Neural cell (in vitro differentiated cells): ENCODE data around the gene CCDC122. TPM values are rescaled to one million over a fixed set of nuclear protein-coding genes. Genes with fewer than 3 reads are reported as not detected.

Source experiments
- H2AFZ ChIP-seq: fragments of 200-600, 300-800 bp; sonication (generic), shearing (Covaris generic); 2 replicates; pipeline ENCODE4 v1.6.0; 2014; ENCODE audit warnings: low read depth, mild to moderate bottlenecking, antibody characterized with exemption, low read length, moderate library complexity
- H3F3A ChIP-seq: fragments of 200-600 bp; shearing (Covaris generic); 2 replicates; pipeline ENCODE4 v1.6.1; 2016; ENCODE audit warnings: mild to moderate bottlenecking, moderate library complexity, mixed read lengths, antibody characterized with exemption, low read length; ENCODE audit not compliant: insufficient read depth, poor library complexity, severe bottlenecking
- H3K27ac ChIP-seq: fragments of 200-600, 300-800 bp; sonication (generic), shearing (Covaris generic); 2 replicates; pipeline ENCODE4 v1.5.1; 2014; ENCODE audit warnings: mild to moderate bottlenecking, low read length, moderate library complexity
- H3K27me3 ChIP-seq: fragments of 300-800, 200-600 bp; sonication (generic), shearing (Covaris generic); 2 replicates; pipeline ENCODE4 v1.6.0; 2014; ENCODE audit warnings: mild to moderate bottlenecking, low read depth, low read length, moderate library complexity; ENCODE audit not compliant: insufficient read depth
- H3K36me3 ChIP-seq: fragments of 300-800, 200-600 bp; sonication (generic), shearing (Covaris generic); 2 replicates; pipeline ENCODE4 v1.5.1; 2014; ENCODE audit warnings: mild to moderate bottlenecking, antibody characterized with exemption, low read length, moderate library complexity; ENCODE audit not compliant: insufficient read depth
- H3K4me2 ChIP-seq: fragments of 300-800, 200-600 bp; sonication (generic), shearing (Covaris generic); 2 replicates; pipeline ENCODE4 v1.6.0; 2014; ENCODE audit warnings: mild to moderate bottlenecking, low read length
- H3K4me3 ChIP-seq: fragments of 300-800, 200-600 bp; sonication (generic), shearing (Covaris generic); 2 replicates; pipeline ENCODE4 v1.5.1; 2014; ENCODE audit warnings: mild to moderate bottlenecking, low read length, moderate library complexity
- H3K79me2 ChIP-seq: fragments of 200-600 bp; shearing (Covaris generic); replicated peaks from 2 replicates; pipeline ENCODE4 v1.6.0; 2014; ENCODE audit warnings: mild to moderate bottlenecking, low read length, moderate library complexity; ENCODE audit not compliant: insufficient read depth
- H3K9ac ChIP-seq: fragments of 300-800, 200-600 bp; sonication (generic), shearing (Covaris generic); 2 replicates; pipeline ENCODE4 v1.6.1; 2016; ENCODE audit warnings: mild to moderate bottlenecking, low read length, mixed read lengths
- H3K9me2 ChIP-seq: fragments of 200-600 bp; shearing (Covaris generic); 2 replicates; pipeline ENCODE4 v1.6.1; 2016; ENCODE audit warnings: mild to moderate bottlenecking, low read length, mixed read lengths; ENCODE audit not compliant: insufficient read depth
- H3K9me3 ChIP-seq: fragments of 200-600, 300-800 bp; sonication (generic), shearing (Covaris generic); 2 replicates; pipeline ENCODE4 v1.6.1; 2016; ENCODE audit warnings: mild to moderate bottlenecking, mixed run types, low read length, moderate library complexity, mixed read lengths
- H4K20me1 ChIP-seq: fragments of 200-600 bp; shearing (Covaris generic); 2 replicates; pipeline ENCODE4 v1.6.1; 2016; ENCODE audit warnings: mild to moderate bottlenecking, mixed run types; ENCODE audit not compliant: insufficient read depth
- CTCF ChIP-seq: fragments of 450-650 bp; IDR thresholded peaks from 2 replicates; pipeline ENCODE4 v1.5.1; 2014; ENCODE audit warnings: antibody characterized with exemption, mild to moderate bottlenecking, moderate library complexity; ENCODE audit not compliant: poor library complexity, severe bottlenecking
- EP300 ChIP-seq: fragments of 450-650 bp; conservative IDR thresholded peaks from 2 replicates; pipeline ENCODE4 v1.6.1; 2014; ENCODE audit warnings: antibody characterized with exemption, mild to moderate bottlenecking, moderate library complexity; ENCODE audit not compliant: poor library complexity, severe bottlenecking
- EZH2 ChIP-seq: fragments of 200-600, 300-800 bp; shearing (Covaris generic), sonication (generic); IDR thresholded peaks from 2 replicates; pipeline ENCODE4 v1.6.1; 2014; ENCODE audit warnings: antibody characterized with exemption, low read length, borderline replicate concordance, mild to moderate bottlenecking; ENCODE audit not compliant: insufficient read depth, poor library complexity, severe bottlenecking
- MXI1 ChIP-seq: fragments of 450-650 bp; conservative IDR thresholded peaks from 2 replicates; pipeline ENCODE4 v1.6.1; 2014; ENCODE audit warnings: antibody characterized with exemption, mild to moderate bottlenecking; ENCODE audit not compliant: poor library complexity, severe bottlenecking
- POLR2AphosphoS5 ChIP-seq: IDR thresholded peaks from 2 replicates; pipeline ENCODE4 v1.6.1; 2012
- RAD21 ChIP-seq: fragments of 450-650 bp; conservative IDR thresholded peaks from 2 replicates; pipeline ENCODE4 v1.6.1; 2014; ENCODE audit warnings: antibody characterized with exemption, mild to moderate bottlenecking, moderate library complexity
- REST ChIP-seq: IDR thresholded peaks from 2 replicates; pipeline ENCODE4 v1.6.1; 2012; ENCODE audit warnings: borderline replicate concordance
- SMC3 ChIP-seq: fragments of 450-650 bp; conservative IDR thresholded peaks from 2 replicates; pipeline ENCODE4 v1.6.1; 2014; ENCODE audit warnings: antibody characterized with exemption, mild to moderate bottlenecking, moderate library complexity; ENCODE audit not compliant: poor library complexity
- TAF1 ChIP-seq: IDR thresholded peaks from 2 replicates; pipeline ENCODE4 v1.6.1; 2012; ENCODE audit warnings: low read depth
- polyA minus RNA-seq: library from RNA; depleted of rRNA, polyadenylated mRNA; stranded (reverse); fragments of >200 nt; gene quantifications from 2 replicates; pipeline ENCODE4 v1.2.3, GENCODE V29; 2014
- polyA plus RNA-seq: library from polyadenylated mRNA; depleted of rRNA; stranded (reverse); fragments of >200 nt; gene quantifications from 2 replicates; pipeline ENCODE4 v1.2.3, GENCODE V29; 2014

Gene CCDC122
- 0.14 and 0.79 TPM in 2 replicates for polyA plus RNA-seq
- 3.4 and 4.4 TPM in 2 replicates for polyA minus RNA-seq

DNA sequence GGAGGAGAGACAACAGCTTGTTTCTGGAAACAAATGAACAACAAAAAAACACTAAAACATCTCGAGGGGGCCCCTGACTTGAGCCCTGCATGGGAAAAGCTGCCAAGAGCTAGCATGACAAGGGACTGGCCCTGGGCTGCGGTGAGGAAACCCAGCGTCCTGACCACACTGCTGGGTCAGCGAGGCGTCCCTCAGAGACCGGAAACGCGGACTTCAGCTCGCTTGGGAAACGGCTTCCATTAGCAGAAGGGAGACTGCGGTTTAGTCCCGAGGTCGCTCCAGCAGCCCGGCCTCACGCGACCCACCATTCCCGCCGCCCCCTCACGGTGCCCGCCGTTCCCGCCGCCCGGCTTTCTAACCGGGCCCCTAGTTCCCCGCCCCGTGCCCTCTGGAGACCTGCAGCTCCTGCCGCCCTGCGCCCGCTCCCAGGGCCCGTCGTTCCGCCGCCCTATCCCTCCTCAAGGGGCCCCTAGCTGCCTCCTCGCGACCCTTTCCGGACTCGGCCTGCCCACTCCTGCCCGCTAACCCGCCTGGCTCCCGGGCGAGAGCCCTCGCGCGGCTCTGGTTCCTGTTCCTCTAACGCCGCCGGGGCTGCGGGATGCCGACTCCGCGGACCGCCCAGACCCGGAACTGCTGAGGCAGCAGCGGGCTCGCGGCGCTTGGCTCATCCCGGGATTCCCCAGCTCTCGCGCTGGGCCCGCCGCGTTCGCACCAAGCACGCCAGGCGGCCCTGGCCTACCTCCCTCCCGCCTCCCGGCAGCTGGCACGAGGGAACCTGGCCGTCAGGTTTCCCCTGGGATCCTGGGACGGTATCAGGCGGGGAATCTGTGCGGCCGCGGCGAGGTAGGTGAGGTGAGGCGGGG lies at the start of gene CCDC122:
TSS of gene CCDC122 (minus strand) at position 849 of the 863 bp plus-strand sequence. CDS start 10,364 bp downstream, outside the sequence.
- no peaks in the 10 kb centered on the region for H4K20me1 ChIP-seq
- H2AFZ ChIP-seq: peak within 1 kb of the TSS; percentile 75
- peaks cover 36% of the 10 kb centered on the region for H3K27me3 ChIP-seq
- H3F3A ChIP-seq: peaks cover 4% of the 10 kb centered on the region
- no peaks in the 10 kb centered on the region for H3K9me2 ChIP-seq
- H3K9ac ChIP-seq: peak within 1 kb of the TSS; percentile 72
- H3K4me2 ChIP-seq: no peak within 1 kb of the TSS
- H3K27ac ChIP-seq: peak within 1 kb of the TSS; percentile 33
- H3K36me3 ChIP-seq: no peaks in the 10 kb centered on the region
- H3K9me3 ChIP-seq: no peaks in the 10 kb centered on the region
- peak within 1 kb of the TSS; percentile 78 for H3K4me3 ChIP-seq
- TF ChIP-seq EZH2 (no peak), EP300 (peak; percentile 14), RAD21 (no peak), POLR2AphosphoS5 (peak; percentile 73), CTCF (no peak), REST (peak; percentile 49), SMC3 (peak; percentile 13), TAF1 (no peak), MXI1 (no peak)
- no peaks in the 10 kb centered on the region for H3K79me2 ChIP-seq

GRCh38 chr13:43924549-43925245 lies 45.2 kb upstream of the CCDC122 start:
- Histone ChIP-seq H3K79me2 (no peaks in the 10 kb centered on the region), H3F3A (no peaks in the 10 kb centered on the region), H3K4me2 (no peak overlapping the region), H2AFZ (no peak overlapping the region), H3K9me2 (no peaks in the 10 kb centered on the region), H3K27me3 (no peaks in the 10 kb centered on the region), H3K27ac (no peak overlapping the region), H3K9me3 (no peaks in the 10 kb centered on the region), H3K9ac (no peak overlapping the region), H4K20me1 (no peaks in the 10 kb centered on the region), H3K36me3 (no peaks in the 10 kb centered on the region), H3K4me3 (no peak overlapping the region)
- TF ChIP-seq MXI1 (no peak), TAF1 (no peak), REST (no peak), EZH2 (no peak), EP300 (no peak), RAD21 (no peak), CTCF (no peak), POLR2AphosphoS5 (no peak), SMC3 (no peak)
